IgD-negative memory B cell (primary cell): ENCODE results near the gene CLIC4. TPM values are rescaled to one million over a fixed set of nuclear protein-coding genes. Genes with fewer than 3 reads are reported as not detected.

ENCODE experiments used
- H3K27ac Mint-ChIP-seq, 3 donors: one replicate each; pipeline ENCODE4 v1.8.0; 2020 to 2022; ENCODE audit warnings: mild to moderate bottlenecking in 3 of 3, mixed read lengths in 3 of 3, moderate library complexity in 1 of 3
- H3K27me3 Mint-ChIP-seq: one replicate; pipeline ENCODE4 v1.8.0; 2021; ENCODE audit warnings: mixed read lengths
- H3K36me3 Mint-ChIP-seq: one replicate; pipeline ENCODE4 v1.8.0; 2020; ENCODE audit warnings: mild to moderate bottlenecking, mixed read lengths
- H3K4me1 Mint-ChIP-seq, 3 donors: one replicate each; pipeline ENCODE4 v1.8.0; 2020 to 2022; ENCODE audit warnings: mixed read lengths in 3 of 3, mild to moderate bottlenecking in 1 of 3
- H3K4me3 Mint-ChIP-seq, 4 donors: one replicate each; pipeline ENCODE4 v1.8.0; 2020 to 2022; ENCODE audit warnings: mild to moderate bottlenecking in 4 of 4, mixed read lengths in 4 of 4, moderate library complexity in 3 of 4
- H3K9me3 Mint-ChIP-seq, 3 donors: one replicate each; pipeline ENCODE4 v1.8.0; 2020 to 2021; ENCODE audit warnings: mixed read lengths in 3 of 3, mild to moderate bottlenecking in 1 of 3
- polyA plus RNA-seq: library from polyadenylated mRNA; unstranded; fragments of 300-500 nt; fragmentation: Illumina TruSeq; gene quantifications from one replicate; pipeline ENCODE4 v1.2.3, GENCODE V29; 2021

Gene CLIC4
- polyA plus RNA-seq, 1 donor from 2014 or later = 49.6 TPM

DNA sequence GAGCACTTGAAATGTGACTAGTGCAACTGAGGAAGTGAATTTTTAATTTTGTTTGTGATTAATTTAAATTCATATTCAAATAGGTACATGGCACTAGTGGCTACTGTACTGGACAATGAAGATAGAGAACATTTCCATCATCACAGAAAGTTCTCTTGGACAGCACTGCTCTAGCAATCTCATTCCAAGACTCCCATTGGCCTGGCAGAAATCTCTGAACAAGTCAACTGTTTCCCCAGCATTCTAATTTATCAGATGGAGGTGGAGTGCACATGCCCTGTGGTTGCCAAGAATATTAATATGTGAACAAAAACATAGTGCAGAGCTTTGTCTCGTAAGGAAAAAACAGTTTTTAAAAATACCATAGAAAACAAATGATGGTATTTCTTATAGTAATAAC, 81.3 kb downstream of the CLIC4 start:
- Mint-ChIP-seq H3K4me3 (no peak overlapping the region), H3K4me1 (peaks cover 51 to 71% (median 62%) of the 10 kb centered on the region in 3 donors), H3K36me3 (no peaks in the 10 kb centered on the region), H3K27ac (peak overlapping the region; percentile 13 to 60 (median 34)), H3K27me3 (no peaks in the 10 kb centered on the region), H3K9me3 (no peaks in the 10 kb centered on the region)

- H3K4me3 Mint-ChIP-seq = peak overlapping the region in 2 of 4 donors; percentile 46 to 61
- H3K9me3 Mint-ChIP-seq = no peaks in the 10 kb centered on the region
- peak overlapping the region in 2 of 3 donors; percentile 25 to 60 for H3K27ac Mint-ChIP-seq
- no peaks in the 10 kb centered on the region for H3K27me3 Mint-ChIP-seq
- peaks cover 48 to 65% (median 58%) of the 10 kb centered on the region in 3 donors for H3K4me1 Mint-ChIP-seq
- H3K36me3 Mint-ChIP-seq = no peaks in the 10 kb centered on the region
These were observed 82.3 kb downstream of the CLIC4 start for GRCh38 chr1:24827379-24828135.

- no peaks in the 10 kb centered on the region for H3K9me3 Mint-ChIP-seq
- peak overlapping the region in 1 of 3 donors; percentile 25 for H3K27ac Mint-ChIP-seq
- peak overlapping the region in 1 of 4 donors; percentile 57 for H3K4me3 Mint-ChIP-seq
- peaks cover 42 to 57% (median 51%) of the 10 kb centered on the region in 3 donors for H3K4me1 Mint-ChIP-seq
- H3K27me3 Mint-ChIP-seq = no peaks in the 10 kb centered on the region
- no peaks in the 10 kb centered on the region for H3K36me3 Mint-ChIP-seq
These were observed 83.1 kb downstream of the CLIC4 start for GRCh38 chr1:24828183-24828886.

- Mint-ChIP-seq H3K36me3 (no peaks in the 10 kb centered on the region), H3K27me3 (no peaks in the 10 kb centered on the region), H3K4me3 (no peak overlapping the region), H3K9me3 (no peaks in the 10 kb centered on the region), H3K4me1 (peaks cover 42 to 57% (median 50%) of the 10 kb centered on the region in 3 donors), H3K27ac (no peak overlapping the region)
These were observed 83.6 kb downstream of the CLIC4 start for GRCh38 chr1:24828887-24829192.

- H3K36me3 Mint-ChIP-seq = no peaks in the 10 kb centered on the region
- no peaks in the 10 kb centered on the region for H3K9me3 Mint-ChIP-seq
- H3K4me3 Mint-ChIP-seq = no peak overlapping the region
- H3K4me1 Mint-ChIP-seq = peaks cover 34 to 57% (median 41%) of the 10 kb centered on the region in 3 donors
- H3K27me3 Mint-ChIP-seq = no peaks in the 10 kb centered on the region
- no peak overlapping the region for H3K27ac Mint-ChIP-seq
These were observed 85.5 kb downstream of the CLIC4 start for GRCh38 chr1:24830680-24831272.

GRCh38 chr1:24841593-24841992, 96.3 kb downstream of the CLIC4 start:
- no peak overlapping the region for H3K4me3 Mint-ChIP-seq
- no peaks in the 10 kb centered on the region for H3K36me3 Mint-ChIP-seq
- no peaks in the 10 kb centered on the region for H3K27me3 Mint-ChIP-seq
- no peaks in the 10 kb centered on the region for H3K9me3 Mint-ChIP-seq
- H3K4me1 Mint-ChIP-seq = no peaks in the 10 kb centered on the region
- H3K27ac Mint-ChIP-seq = no peak overlapping the region

- Mint-ChIP-seq H3K9me3 (no peaks in the 10 kb centered on the region), H3K4me1 (peaks cover 0 to 14% (median 6%) of the 10 kb centered on the region in 3 donors), H3K27me3 (no peaks in the 10 kb centered on the region), H3K27ac (peak overlapping the region in 2 of 3 donors; percentile 49 to 67), H3K4me3 (no peak overlapping the region), H3K36me3 (no peaks in the 10 kb centered on the region)
These were observed 101.4 kb downstream of the CLIC4 start for GRCh38 chr1:24846671-24847070.

- H3K4me3 Mint-ChIP-seq = peak overlapping the region; percentile 76 to 92 (median 84)
- H3K27ac Mint-ChIP-seq = peak overlapping the region; percentile 78 to 92 (median 83)
- no peaks in the 10 kb centered on the region for H3K36me3 Mint-ChIP-seq
- H3K4me1 Mint-ChIP-seq = peaks cover 0 to 14% (median 6%) of the 10 kb centered on the region in 3 donors
- no peaks in the 10 kb centered on the region for H3K27me3 Mint-ChIP-seq
- no peaks in the 10 kb centered on the region for H3K9me3 Mint-ChIP-seq
These were observed 103.0 kb downstream of the CLIC4 start for GRCh38 chr1:24847995-24848881.

GRCh38 chr1:24849672-24850295, 104.5 kb downstream of the CLIC4 start:
- Mint-ChIP-seq H3K27me3 (no peaks in the 10 kb centered on the region), H3K27ac (peak overlapping the region; percentile 39 to 87 (median 83)), H3K4me3 (peak overlapping the region; percentile 8 to 61 (median 54)), H3K9me3 (no peaks in the 10 kb centered on the region), H3K4me1 (peaks cover 0 to 14% (median 6%) of the 10 kb centered on the region in 3 donors), H3K36me3 (no peaks in the 10 kb centered on the region)

- Mint-ChIP-seq H3K27ac (peak overlapping the region in 1 of 3 donors; percentile 25), H3K9me3 (no peaks in the 10 kb centered on the region), H3K27me3 (no peaks in the 10 kb centered on the region), H3K36me3 (no peaks in the 10 kb centered on the region), H3K4me1 (peaks cover 0 to 14% (median 6%) of the 10 kb centered on the region in 3 donors), H3K4me3 (peak overlapping the region in 1 of 4 donors; percentile 8)
These were observed 105.2 kb downstream of the CLIC4 start for GRCh38 chr1:24850328-24850920.

DNA sequence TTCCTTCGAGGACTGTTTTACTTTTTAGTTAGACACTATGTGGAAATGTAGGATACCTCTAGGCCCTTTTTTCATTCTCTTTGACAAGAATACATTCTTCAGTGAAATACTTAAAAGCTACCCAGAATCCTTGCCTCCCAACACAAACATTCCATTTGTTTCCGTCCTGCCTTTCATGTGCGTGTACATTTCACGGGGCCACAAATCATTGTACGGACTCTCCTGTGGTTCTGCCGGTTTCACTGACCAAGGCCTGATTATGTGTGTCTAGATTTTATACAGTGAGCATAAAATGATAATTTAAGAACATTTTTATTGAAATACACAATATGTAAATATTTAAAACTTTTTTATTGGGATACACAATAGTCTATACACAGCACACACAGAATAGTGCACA, 108.4 kb downstream of the CLIC4 start:
- Mint-ChIP-seq H3K36me3 (no peaks in the 10 kb centered on the region), H3K4me3 (no peak overlapping the region), H3K27ac (peak overlapping the region in 1 of 3 donors; percentile 8), H3K4me1 (peaks cover 0 to 9% (median 3%) of the 10 kb centered on the region in 3 donors), H3K9me3 (no peaks in the 10 kb centered on the region), H3K27me3 (no peaks in the 10 kb centered on the region)

- Mint-ChIP-seq H3K36me3 (no peaks in the 10 kb centered on the region), H3K4me3 (no peak overlapping the region), H3K9me3 (no peaks in the 10 kb centered on the region), H3K4me1 (peaks cover 0 to 4% (median 0%) of the 10 kb centered on the region in 3 donors), H3K27ac (peak overlapping the region in 1 of 3 donors; percentile 5), H3K27me3 (no peaks in the 10 kb centered on the region)
These were observed 110.2 kb downstream of the CLIC4 start for GRCh38 chr1:24855474-24855873.

- H3K4me1 Mint-ChIP-seq = no peaks in the 10 kb centered on the region
- no peaks in the 10 kb centered on the region for H3K9me3 Mint-ChIP-seq
- H3K27me3 Mint-ChIP-seq = no peaks in the 10 kb centered on the region
- no peaks in the 10 kb centered on the region for H3K36me3 Mint-ChIP-seq
- H3K27ac Mint-ChIP-seq = peak overlapping the region in 1 of 3 donors; percentile 72
- H3K4me3 Mint-ChIP-seq = no peak overlapping the region
These were observed 111.7 kb downstream of the CLIC4 start for GRCh38 chr1:24856787-24857506.
